Cardiac muscle cell (in vitro differentiated cells and primary cell): ENCODE measurements around the gene DIAPH2. TPM values are rescaled to one million over a fixed set of nuclear protein-coding genes. Genes with fewer than 3 reads are reported as not detected.

Experiments
- DNase-seq, 2 donors: peaks; one replicate each; pipeline versions ENCODE4 v3.0.0 to v3.0.0-alpha.2; 2010 to 2017; ENCODE audit warnings: low read depth in 1 of 2, low spot score in 1 of 2
- H3K27ac ChIP-seq: fragments of 200-600 bp; sonication (generic); 2 replicates; pipeline ENCODE4 v1.5.1; 2016
- H3K27me3 ChIP-seq: fragments of 200-600 bp; sonication (generic); 2 replicates; pipeline ENCODE4 v1.6.0; 2016; ENCODE audit warnings: control low read depth
- H3K36me3 ChIP-seq: fragments of 200-600 bp; sonication (generic); 2 replicates; pipeline ENCODE4 v1.5.1; 2016; ENCODE audit warnings: control low read depth
- H3K4me1 ChIP-seq: fragments of 200-600 bp; sonication (generic); 2 replicates; pipeline ENCODE4 v1.8.1; 2017; ENCODE audit warnings: low read depth, mild to moderate bottlenecking, mixed run types
- H3K4me3 ChIP-seq: fragments of 200-600 bp; sonication (generic); 2 replicates; pipeline ENCODE4 v1.5.1; 2016; ENCODE audit warnings: mild to moderate bottlenecking
- H3K9me3 ChIP-seq: fragments of 200-600 bp; sonication (generic); 2 replicates; pipeline ENCODE4 v1.5.1; 2017; ENCODE audit warnings: low read depth, mild to moderate bottlenecking, control low read depth
- polyA plus RNA-seq: library from polyadenylated mRNA; unstranded; fragments of >200 nt; fragmentation: Nextera tagmentation; extraction: Ambion mirVana; gene quantifications from 2 replicates; pipeline ENCODE4 v1.2.1, GENCODE V29; 2016
- total RNA-seq: library from RNA; depleted of rRNA; stranded (reverse); fragments of >200 nt; gene quantifications from 2 replicates; pipeline ENCODE4 v1.2.3, GENCODE V29; 2016
- TF ChIP-seq, protein P1 (sequence below): IDR thresholded peaks from 2 replicates; pipeline ENCODE4 v1.5.1; 2012; ENCODE audit warnings: low read depth, mild to moderate bottlenecking, low read length

Gene DIAPH2
- total and polyA plus RNA-seq, 2 experiments from 2014 or later: 9.1 to 18.4 TPM

DNA sequence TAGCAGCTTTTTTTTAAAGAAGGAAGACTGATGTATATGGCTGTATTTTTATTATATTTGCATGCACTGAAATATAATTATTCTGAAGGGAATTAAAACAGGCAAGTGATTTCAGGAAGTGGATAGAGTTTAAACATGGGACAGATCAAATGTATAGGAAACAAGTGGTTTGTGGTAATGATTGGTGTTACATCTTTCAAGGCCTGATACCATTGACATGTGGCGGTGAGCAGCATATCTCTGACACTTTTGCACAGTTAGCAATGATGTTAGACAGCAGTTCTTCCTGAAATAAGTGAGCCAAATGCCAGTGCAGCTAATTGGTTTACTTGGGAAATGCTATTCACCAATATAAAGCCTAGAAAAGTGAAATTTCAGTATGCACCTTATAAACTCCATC is 471.2 kb downstream of the DIAPH2 start:
- Histone ChIP-seq H3K4me1 (peaks cover 20% of the 10 kb centered on the region), H3K27ac (no peak overlapping the region), H3K27me3 (no peaks in the 10 kb centered on the region), H3K4me3 (no peak overlapping the region), H3K9me3 (no peaks in the 10 kb centered on the region), H3K36me3 (no peaks in the 10 kb centered on the region)
- peak in 1 of 2 donors; percentile 16 for DNase-seq
- TF ChIP-seq, protein P1, sequence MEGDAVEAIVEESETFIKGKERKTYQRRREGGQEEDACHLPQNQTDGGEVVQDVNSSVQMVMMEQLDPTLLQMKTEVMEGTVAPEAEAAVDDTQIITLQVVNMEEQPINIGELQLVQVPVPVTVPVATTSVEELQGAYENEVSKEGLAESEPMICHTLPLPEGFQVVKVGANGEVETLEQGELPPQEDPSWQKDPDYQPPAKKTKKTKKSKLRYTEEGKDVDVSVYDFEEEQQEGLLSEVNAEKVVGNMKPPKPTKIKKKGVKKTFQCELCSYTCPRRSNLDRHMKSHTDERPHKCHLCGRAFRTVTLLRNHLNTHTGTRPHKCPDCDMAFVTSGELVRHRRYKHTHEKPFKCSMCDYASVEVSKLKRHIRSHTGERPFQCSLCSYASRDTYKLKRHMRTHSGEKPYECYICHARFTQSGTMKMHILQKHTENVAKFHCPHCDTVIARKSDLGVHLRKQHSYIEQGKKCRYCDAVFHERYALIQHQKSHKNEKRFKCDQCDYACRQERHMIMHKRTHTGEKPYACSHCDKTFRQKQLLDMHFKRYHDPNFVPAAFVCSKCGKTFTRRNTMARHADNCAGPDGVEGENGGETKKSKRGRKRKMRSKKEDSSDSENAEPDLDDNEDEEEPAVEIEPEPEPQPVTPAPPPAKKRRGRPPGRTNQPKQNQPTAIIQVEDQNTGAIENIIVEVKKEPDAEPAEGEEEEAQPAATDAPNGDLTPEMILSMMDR: no peak

DNA sequence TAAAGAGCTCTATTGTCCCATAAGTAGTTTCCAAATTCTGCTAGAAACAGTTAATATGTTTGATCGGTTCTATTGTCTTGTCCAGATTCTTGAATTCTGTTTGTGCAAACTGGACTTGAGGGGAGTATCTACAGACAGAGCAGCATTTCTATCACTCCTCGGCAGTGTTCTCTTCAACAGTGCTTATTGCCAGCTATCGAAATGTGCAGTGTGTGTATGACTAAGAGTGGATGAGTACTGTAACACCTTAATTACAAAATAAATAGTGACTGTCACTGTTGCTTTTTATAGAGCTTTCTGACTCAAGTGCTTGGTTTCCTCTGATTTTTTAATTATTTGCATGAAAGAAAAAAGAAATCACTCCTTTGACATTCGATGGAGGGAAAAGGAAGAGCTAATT is 473.6 kb downstream of the DIAPH2 start:
- H3K27me3 ChIP-seq: no peaks in the 10 kb centered on the region
- H3K4me3 ChIP-seq: no peak overlapping the region
- TF ChIP-seq, protein P1: no peak
- DNase-seq: no peak
- peaks cover 10% of the 10 kb centered on the region for H3K4me1 ChIP-seq
- H3K27ac ChIP-seq: no peak overlapping the region
- H3K36me3 ChIP-seq: no peaks in the 10 kb centered on the region
- H3K9me3 ChIP-seq: no peaks in the 10 kb centered on the region

DNA sequence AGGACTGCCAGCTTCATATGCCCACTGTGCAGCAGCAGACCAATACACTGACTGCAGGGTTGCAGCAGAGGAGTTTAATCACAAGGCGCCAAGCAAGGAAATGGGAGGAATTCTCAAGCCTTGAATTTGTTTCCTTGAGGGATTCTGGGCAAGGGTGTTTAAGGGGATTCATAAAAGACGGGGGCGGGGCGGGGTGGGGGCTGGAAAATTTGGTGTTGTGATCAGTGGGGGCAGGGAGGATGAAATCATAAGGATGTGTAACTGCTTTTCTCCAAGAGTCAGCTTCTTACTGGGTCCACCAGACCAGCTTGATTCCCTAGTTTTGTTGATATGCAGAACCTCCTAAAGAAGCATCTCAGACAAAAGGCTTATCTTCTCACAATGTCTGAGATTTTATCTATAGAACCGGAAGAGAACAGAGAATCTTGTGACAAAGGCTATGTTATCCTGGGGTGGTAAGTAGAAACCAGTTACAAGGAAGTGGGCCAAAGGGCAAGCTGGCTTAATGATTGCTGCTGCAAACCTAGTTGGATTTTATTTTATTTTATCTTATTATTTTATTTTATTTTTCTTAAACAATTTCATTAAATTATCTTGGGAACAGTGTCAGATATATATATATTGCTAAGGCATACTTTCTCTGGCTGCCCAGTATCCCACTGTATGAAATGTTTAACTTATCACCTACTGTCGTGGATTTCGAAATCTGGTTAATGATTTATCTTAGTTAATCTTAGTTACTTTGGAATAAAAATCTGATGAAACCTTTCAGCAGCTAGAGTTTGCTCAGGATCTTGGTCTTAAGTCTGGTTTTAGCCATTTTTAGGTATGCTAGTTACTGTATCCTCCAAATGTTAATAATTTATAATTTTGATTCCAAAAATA is 475.5 kb downstream of the DIAPH2 start:
- no peaks in the 10 kb centered on the region for H3K36me3 ChIP-seq
- no peak overlapping the region for H3K4me3 ChIP-seq
- no peak for DNase-seq
- no peaks in the 10 kb centered on the region for H3K9me3 ChIP-seq
- TF ChIP-seq, protein P1: no peak
- no peak overlapping the region for H3K27ac ChIP-seq
- H3K4me1 ChIP-seq: peaks cover 10% of the 10 kb centered on the region
- no peaks in the 10 kb centered on the region for H3K27me3 ChIP-seq

DNA sequence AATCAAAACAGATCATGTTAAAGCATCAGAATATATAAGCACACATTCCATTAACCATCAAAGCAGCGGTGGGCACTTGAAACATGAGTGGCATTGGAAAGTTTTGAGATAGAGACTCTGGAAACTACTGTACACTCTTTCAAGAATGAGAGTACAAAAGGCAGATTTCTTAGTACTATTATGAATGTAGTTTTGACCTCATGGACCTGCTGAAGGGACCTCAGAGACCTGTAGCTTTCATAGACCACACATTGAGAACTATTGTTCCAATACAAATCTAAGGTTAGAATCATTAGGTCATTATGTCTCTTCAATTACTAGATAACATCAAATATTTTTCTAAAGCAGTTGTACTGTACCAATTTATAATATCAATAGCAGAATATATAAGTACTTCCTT is 482.7 kb downstream of the DIAPH2 start:
- no peaks in the 10 kb centered on the region for H3K9me3 ChIP-seq
- H3K4me3 ChIP-seq: no peak overlapping the region
- H3K4me1 ChIP-seq: peaks cover 16% of the 10 kb centered on the region
- TF ChIP-seq, protein P1: no peak
- no peak overlapping the region for H3K27ac ChIP-seq
- DNase-seq: peak in 1 of 2 donors; percentile 17
- no peaks in the 10 kb centered on the region for H3K27me3 ChIP-seq
- H3K36me3 ChIP-seq: no peaks in the 10 kb centered on the region

DNA sequence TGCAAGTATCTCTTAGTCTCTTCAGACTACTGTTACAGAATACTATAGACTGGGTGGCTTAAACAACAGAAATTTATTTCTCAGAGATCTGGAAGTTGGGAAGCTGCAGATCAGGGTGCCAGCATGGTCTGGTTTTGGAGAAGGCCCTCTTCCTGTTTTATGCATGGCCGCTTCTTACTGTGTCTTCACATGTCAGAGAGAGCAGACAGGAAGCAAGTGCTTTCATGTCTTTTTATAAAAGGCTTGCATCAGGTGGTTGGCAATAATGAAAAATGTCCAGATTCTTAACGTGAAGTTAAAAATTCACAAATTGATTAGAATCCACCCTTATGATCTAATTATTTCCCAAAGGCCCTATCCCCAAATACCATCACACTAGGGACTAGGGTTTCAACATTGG is 484.0 kb downstream of the DIAPH2 start:
- H3K4me1 ChIP-seq: peaks cover 16% of the 10 kb centered on the region
- TF ChIP-seq, protein P1: no peak
- no peak for DNase-seq
- no peaks in the 10 kb centered on the region for H3K9me3 ChIP-seq
- H3K27me3 ChIP-seq: no peaks in the 10 kb centered on the region
- H3K27ac ChIP-seq: no peak overlapping the region
- H3K4me3 ChIP-seq: no peak overlapping the region
- no peaks in the 10 kb centered on the region for H3K36me3 ChIP-seq
